Breast epithelium (tissue), 3 donors: Measurements from ENCODE around the gene SMAD9.

Experiments
- CTCF ChIP-seq, 3 donors: fragments of 450-650 bp; IDR thresholded peaks; one replicate each; pipeline ENCODE4 v1.5.1; 2016 to 2017; ENCODE audit warnings: antibody characterized with exemption in 3 of 3, mild to moderate bottlenecking in 3 of 3, moderate library complexity in 3 of 3
- POLR2AphosphoS5 ChIP-seq, 3 donors: sonication (generic); formaldehyde crosslinking; IDR thresholded peaks; one replicate each; pipeline ENCODE4 v1.6.1; 2017; ENCODE audit warnings: antibody characterized with exemption in 3 of 3

GRCh38 chr13:36950330-36950729 lies 30.3 kb upstream of the SMAD9 start:
- TF ChIP-seq CTCF (IDR thresholded peaks at IDR 0.05), result no peak
- TF ChIP-seq POLR2AphosphoS5 (IDR thresholded peaks at IDR 0.05), result no peak
